Brain microvascular endothelial cell (primary cell): ENCODE measurements around the gene BCORL1.

Experiments used
- DNase-seq: peaks from one replicate; pipeline ENCODE4 v3.0.0-alpha.2; 2020
- H3K27ac ChIP-seq: fragments of 250-450 bp; sonication (Bioruptor Pico); 2 replicates; pipeline ENCODE4 v1.5.1; 2020; ENCODE audit warnings: mild to moderate bottlenecking, moderate library complexity
- H3K27me3 ChIP-seq: fragments of 250-450 bp; sonication (Bioruptor Pico); replicated peaks from 2 replicates; pipeline ENCODE4 v1.5.1; 2020; ENCODE audit warnings: mild to moderate bottlenecking
- H3K36me3 ChIP-seq: fragments of 250-450 bp; sonication (Bioruptor Pico); replicated peaks from 2 replicates; pipeline ENCODE4 v1.5.1; 2020; ENCODE audit warnings: mild to moderate bottlenecking
- H3K4me3 ChIP-seq: 2 replicates; pipeline ENCODE4 v1.5.1; 2011; ENCODE audit warnings: low read depth, mild to moderate bottlenecking, control low read depth, low read length, moderate library complexity
- CTCF ChIP-seq: IDR thresholded peaks from 2 replicates; pipeline ENCODE4 v1.5.1; 2011; ENCODE audit warnings: low read depth, mild to moderate bottlenecking, moderate library complexity, low read length, control low read depth, inconsistent platforms; ENCODE audit errors: missing control alignments
- in situ Hi-C: cut with HindIII; loops from 2 replicates; pipeline ENCODE4 v1.10.0; 2017; ENCODE audit warnings: low sequenced_read_pairs, low pct_ligation_motif_present

Gene BCORL1

GRCh38 chrX:129958814-129959492, 23.5 kb upstream of the BCORL1 start:
- Histone ChIP-seq H3K27ac (no peak overlapping the region), H3K27me3 (no peaks in the 10 kb centered on the region), H3K4me3 (no peak overlapping the region), H3K36me3 (no peaks in the 10 kb centered on the region)
- no peak for TF ChIP-seq CTCF
- no peak for DNase-seq
- in situ Hi-C loops: no loop called here

- Histone ChIP-seq H3K27me3 (no peaks in the 10 kb centered on the region), H3K4me3 (no peak overlapping the region), H3K27ac (no peak overlapping the region), H3K36me3 (no peaks in the 10 kb centered on the region)
- in situ Hi-C loops: no loop called here
- DNase-seq: no peak
- TF ChIP-seq CTCF: no peak
These were observed 23.0 kb upstream of the BCORL1 start for GRCh38 chrX:129959493-129959832.

GRCh38 chrX:129961180-129962083, 21.0 kb upstream of the BCORL1 start:
- in situ Hi-C loops: no loop called here
- Histone ChIP-seq H3K36me3 (no peaks in the 10 kb centered on the region), H3K4me3 (no peak overlapping the region), H3K27me3 (no peaks in the 10 kb centered on the region), H3K27ac (no peak overlapping the region)
- TF ChIP-seq CTCF: no peak
- peak; percentile 10 for DNase-seq

GRCh38 chrX:129963729-129964128, 18.7 kb upstream of the BCORL1 start:
- DNase-seq: no peak
- H3K4me3 ChIP-seq: no peak overlapping the region
- in situ Hi-C loops: no loop called here
- H3K27ac ChIP-seq: no peak overlapping the region
- TF ChIP-seq CTCF: no peak
- no peaks in the 10 kb centered on the region for H3K36me3 ChIP-seq
- H3K27me3 ChIP-seq: no peaks in the 10 kb centered on the region

- TF ChIP-seq CTCF: no peak
- Histone ChIP-seq H3K27ac (no peak overlapping the region), H3K4me3 (no peak overlapping the region), H3K36me3 (no peaks in the 10 kb centered on the region), H3K27me3 (no peaks in the 10 kb centered on the region)
- DNase-seq: no peak
- in situ Hi-C loops: no loop called here
These were observed 17.3 kb upstream of the BCORL1 start for GRCh38 chrX:129965166-129965565.
